ENCODE results near the gene TMEM150B. TPM values are rescaled to one million over a fixed set of nuclear protein-coding genes. Genes with fewer than 3 reads are reported as not detected.

TMEM150B gene
- total and polyA plus RNA-seq, 12 donors = 0.38 to 6.5 (median 0.61) TPM; not detected in 4

DNA sequence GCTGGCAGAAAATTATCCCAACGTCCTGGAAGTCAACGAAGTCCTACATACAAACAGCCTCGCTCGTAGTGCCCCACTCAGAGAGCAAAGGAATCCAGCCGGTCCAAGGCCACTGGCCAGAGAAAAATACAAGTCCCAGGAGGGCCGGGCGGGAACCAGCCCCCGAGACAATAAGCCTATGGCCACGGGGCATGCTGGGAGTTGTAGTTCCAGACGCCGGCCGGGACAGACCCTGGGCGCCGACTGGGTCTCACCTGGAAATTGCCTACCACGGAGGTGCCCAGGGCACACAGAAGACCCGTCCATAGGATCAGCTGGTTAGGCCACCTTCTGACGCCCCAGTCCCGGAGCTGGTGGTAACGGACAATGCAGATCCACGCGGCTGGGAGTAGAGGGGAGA lies 5.4 kb downstream of the TMEM150B start:
- Histone ChIP-seq H3K4me3 (no peak overlapping the region), H3K27me3 (peaks cover 0 to 14% (median 0%) of the 10 kb centered on the region in 7 donors), H3K4me1 (peaks cover 0 to 9% (median 0%) of the 10 kb centered on the region in 9 donors), H3K36me3 (peaks cover 0 to 27% (median 0%) of the 10 kb centered on the region in 9 donors), H3K27ac (no peak overlapping the region), H3K9me3 (no peaks in the 10 kb centered on the region)
- ATAC-seq = peak; percentile 38 to 89 (median 72)
- TF ChIP-seq, protein P1, sequence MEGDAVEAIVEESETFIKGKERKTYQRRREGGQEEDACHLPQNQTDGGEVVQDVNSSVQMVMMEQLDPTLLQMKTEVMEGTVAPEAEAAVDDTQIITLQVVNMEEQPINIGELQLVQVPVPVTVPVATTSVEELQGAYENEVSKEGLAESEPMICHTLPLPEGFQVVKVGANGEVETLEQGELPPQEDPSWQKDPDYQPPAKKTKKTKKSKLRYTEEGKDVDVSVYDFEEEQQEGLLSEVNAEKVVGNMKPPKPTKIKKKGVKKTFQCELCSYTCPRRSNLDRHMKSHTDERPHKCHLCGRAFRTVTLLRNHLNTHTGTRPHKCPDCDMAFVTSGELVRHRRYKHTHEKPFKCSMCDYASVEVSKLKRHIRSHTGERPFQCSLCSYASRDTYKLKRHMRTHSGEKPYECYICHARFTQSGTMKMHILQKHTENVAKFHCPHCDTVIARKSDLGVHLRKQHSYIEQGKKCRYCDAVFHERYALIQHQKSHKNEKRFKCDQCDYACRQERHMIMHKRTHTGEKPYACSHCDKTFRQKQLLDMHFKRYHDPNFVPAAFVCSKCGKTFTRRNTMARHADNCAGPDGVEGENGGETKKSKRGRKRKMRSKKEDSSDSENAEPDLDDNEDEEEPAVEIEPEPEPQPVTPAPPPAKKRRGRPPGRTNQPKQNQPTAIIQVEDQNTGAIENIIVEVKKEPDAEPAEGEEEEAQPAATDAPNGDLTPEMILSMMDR (IDR thresholded peaks at IDR 0.05) = no peak
- WGBS, 2 donors = 9 to 16% methylated on average over 21 of the region's 21 CpGs
- intact Hi-C loops (cut with DNase I) = loop anchor here in 1 of 10 donors (5.0 kb wide), 1 partner anchor 43 kb away; the partner anchor contains the start of gene GARIN5B
- peak; percentile 44 to 55 for DNase-seq

DNA sequence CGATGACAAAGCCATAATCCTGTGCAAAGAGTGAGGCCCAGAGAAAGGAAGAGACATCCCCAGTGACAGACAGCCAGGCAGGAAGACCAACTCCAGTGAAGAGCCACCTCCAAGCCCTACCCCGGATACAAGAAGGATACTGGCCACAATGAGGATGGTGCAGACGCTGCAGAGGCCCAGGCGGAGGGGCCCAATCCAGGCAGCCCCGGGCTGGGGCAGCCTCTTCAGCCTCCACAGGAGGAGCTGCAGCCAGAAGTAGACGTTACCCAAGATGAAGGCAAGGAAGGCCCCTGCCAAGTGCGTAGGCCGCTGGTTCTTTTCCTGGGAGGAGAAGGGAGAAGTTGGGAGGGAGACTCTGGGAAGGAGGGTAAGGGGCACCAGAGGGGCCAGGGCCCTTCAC lies 8.5 kb downstream of the TMEM150B start:
- intact Hi-C loops (cut with DNase I) = no loop called here
- no peak overlapping the region for H3K27ac ChIP-seq
- DNase-seq (no peak), ATAC-seq (no peak)
- peaks cover 0 to 13% (median 0%) of the 10 kb centered on the region in 7 donors for H3K27me3 ChIP-seq
- WGBS, 2 donors = 81 to 82% methylated on average over 8 of the region's 8 CpGs
- no peaks in the 10 kb centered on the region for H3K9me3 ChIP-seq
- H3K4me3 ChIP-seq = no peak overlapping the region
- H3K36me3 ChIP-seq = peaks cover 0 to 31% (median 0%) of the 10 kb centered on the region in 9 donors
- TF ChIP-seq, protein P1 (IDR thresholded peaks at IDR 0.05) = no peak
- peaks cover 0 to 3% (median 0%) of the 10 kb centered on the region in 9 donors for H3K4me1 ChIP-seq

GRCh38 chr19:55315956-55316525 lies 9.1 kb downstream of the TMEM150B start:
- TF ChIP-seq, protein P1 (IDR thresholded peaks at IDR 0.05) = no peak
- no peak overlapping the region for H3K4me3 ChIP-seq
- no peaks in the 10 kb centered on the region for H3K9me3 ChIP-seq
- no peak for DNase-seq
- intact Hi-C loops (cut with DNase I) = no loop called here
- no peak overlapping the region for H3K27ac ChIP-seq
- peaks cover 0 to 3% (median 0%) of the 10 kb centered on the region in 9 donors for H3K4me1 ChIP-seq
- H3K36me3 ChIP-seq = peaks cover 0 to 31% (median 0%) of the 10 kb centered on the region in 9 donors
- peaks cover 0 to 13% (median 0%) of the 10 kb centered on the region in 7 donors for H3K27me3 ChIP-seq
- ATAC-seq = no peak
- 80 to 81% methylated on average over 13 of the region's 13 CpGs for WGBS, 2 donors

DNA sequence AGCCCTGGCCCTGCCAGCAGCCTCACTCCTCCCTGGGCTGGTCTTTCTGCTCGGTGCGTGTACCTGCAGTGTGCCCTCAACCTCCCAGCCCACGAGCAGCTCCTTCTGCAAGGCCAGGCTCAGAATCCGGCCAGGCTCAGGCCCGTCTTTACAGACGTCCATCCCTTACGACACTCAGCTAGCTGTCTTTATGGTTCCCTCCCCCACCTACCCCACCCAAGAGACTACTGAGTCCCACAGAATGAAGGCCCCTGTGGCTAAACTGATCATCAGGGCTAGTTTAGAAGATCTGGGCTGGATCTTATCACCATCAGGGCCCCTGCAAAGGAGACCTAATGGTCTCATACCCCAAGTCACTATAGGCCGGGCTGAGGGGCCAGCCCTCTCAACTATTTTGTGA lies 10.7 kb downstream of the TMEM150B start:
- no peak for DNase-seq
- H3K27ac ChIP-seq = no peak overlapping the region
- peaks cover 0 to 2% (median 0%) of the 10 kb centered on the region in 11 donors for H3K9me3 ChIP-seq
- peaks cover 0 to 24% (median 0%) of the 10 kb centered on the region in 9 donors for H3K36me3 ChIP-seq
- H3K4me3 ChIP-seq = no peak overlapping the region
- TF ChIP-seq, protein P1 (IDR thresholded peaks at IDR 0.05) = no peak
- H3K27me3 ChIP-seq = peaks cover 0 to 1% (median 0%) of the 10 kb centered on the region in 7 donors
- 86 to 88% methylated on average over 8 of the region's 8 CpGs for WGBS, 2 donors
- intact Hi-C loops (cut with DNase I) = no loop called here
- ATAC-seq = no peak
- no peaks in the 10 kb centered on the region for H3K4me1 ChIP-seq

All from heart right ventricle (tissue), 16 donors.